K562 (cell line): ENCODE data around the gene FAM162B. TPM values are rescaled to one million over a fixed set of nuclear protein-coding genes. Genes with fewer than 3 reads are reported as not detected.
A peak's percentile ranks its signal among the peaks of the same experiment; 100 is the strongest.

Source experiments
- polyA plus RNA-seq, 8 experiments: library from polyadenylated mRNA; depleted of rRNA in 4 of 8; stranded (reverse) in 5 of 8; unstranded in 3 of 8; fragments of >200 nt; fragmentation: Nextera tagmentation in 2 of 8; fragmentation: Illumina TruSeq in 1 of 8; extraction: Ambion mirVana in 2 of 8; extraction: Trizol in 1 of 8; gene quantifications; 2 replicates each; pipeline versions ENCODE4 v1.2.1 to v1.2.3, GENCODE V29; 2011 to 2014; ENCODE audit warnings: inconsistent platforms in 1 of 8, missing spikeins in 1 of 8
- total RNA-seq, 7 experiments: library from RNA; depleted of rRNA in 6 of 7; stranded (reverse); fragments of >200 nt in 6 of 7; fragmentation: Illumina TruSeq in 2 of 7; extraction: Trizol in 2 of 7; gene quantifications; 2 replicates each; pipeline versions ENCODE4 v1.2.1 to v1.2.3, GENCODE V29; 2011 to 2021; ENCODE audit warnings: low replicate concordance in 1 of 7
- TF ChIP-seq, protein P1 (sequence below), 2 experiments: fragments of 450-650 bp; formaldehyde crosslinking in 1 of 2; IDR thresholded peaks; 2 replicates each; pipeline versions ENCODE4 v1.4.0 to v1.6.1; 2014 to 2020; ENCODE audit warnings: mild to moderate bottlenecking in 2 of 2, borderline replicate concordance in 1 of 2, low read depth in 1 of 2

Gene FAM162B
- total and polyA plus RNA-seq, 9 of the 15 experiments (the other 6 are each of a cell fraction or from before 2014, with no cell fraction given) = not detected

GRCh38 chr6:116779573-116780164, 14.2 kb upstream of the FAM162B start (continued):
- TF ChIP-seq, protein P1, sequence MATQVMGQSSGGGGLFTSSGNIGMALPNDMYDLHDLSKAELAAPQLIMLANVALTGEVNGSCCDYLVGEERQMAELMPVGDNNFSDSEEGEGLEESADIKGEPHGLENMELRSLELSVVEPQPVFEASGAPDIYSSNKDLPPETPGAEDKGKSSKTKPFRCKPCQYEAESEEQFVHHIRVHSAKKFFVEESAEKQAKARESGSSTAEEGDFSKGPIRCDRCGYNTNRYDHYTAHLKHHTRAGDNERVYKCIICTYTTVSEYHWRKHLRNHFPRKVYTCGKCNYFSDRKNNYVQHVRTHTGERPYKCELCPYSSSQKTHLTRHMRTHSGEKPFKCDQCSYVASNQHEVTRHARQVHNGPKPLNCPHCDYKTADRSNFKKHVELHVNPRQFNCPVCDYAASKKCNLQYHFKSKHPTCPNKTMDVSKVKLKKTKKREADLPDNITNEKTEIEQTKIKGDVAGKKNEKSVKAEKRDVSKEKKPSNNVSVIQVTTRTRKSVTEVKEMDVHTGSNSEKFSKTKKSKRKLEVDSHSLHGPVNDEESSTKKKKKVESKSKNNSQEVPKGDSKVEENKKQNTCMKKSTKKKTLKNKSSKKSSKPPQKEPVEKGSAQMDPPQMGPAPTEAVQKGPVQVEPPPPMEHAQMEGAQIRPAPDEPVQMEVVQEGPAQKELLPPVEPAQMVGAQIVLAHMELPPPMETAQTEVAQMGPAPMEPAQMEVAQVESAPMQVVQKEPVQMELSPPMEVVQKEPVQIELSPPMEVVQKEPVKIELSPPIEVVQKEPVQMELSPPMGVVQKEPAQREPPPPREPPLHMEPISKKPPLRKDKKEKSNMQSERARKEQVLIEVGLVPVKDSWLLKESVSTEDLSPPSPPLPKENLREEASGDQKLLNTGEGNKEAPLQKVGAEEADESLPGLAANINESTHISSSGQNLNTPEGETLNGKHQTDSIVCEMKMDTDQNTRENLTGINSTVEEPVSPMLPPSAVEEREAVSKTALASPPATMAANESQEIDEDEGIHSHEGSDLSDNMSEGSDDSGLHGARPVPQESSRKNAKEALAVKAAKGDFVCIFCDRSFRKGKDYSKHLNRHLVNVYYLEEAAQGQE (IDR thresholded peaks at IDR 0.05; ENCODE audit: borderline replicate concordance) = peak; percentile 30; the same call in 1 of the 2 replicates
- TF ChIP-seq, protein P1 (CRISPR knock-in tag; IDR thresholded peaks at IDR 0.05; ENCODE audit: low read depth) = no peak
- TF ChIP-seq, all 486 proteins: peak for 6
